HG03571 (cell line): Measurements from ENCODE around the gene IL21.

Experiments
- ATAC-seq: cut with Tn5 transposase; IDR thresholded peaks from one replicate; pipeline ENCODE4 v1.9.1; 2021; ENCODE audit not compliant: unreplicated experiment

Gene IL21

DNA sequence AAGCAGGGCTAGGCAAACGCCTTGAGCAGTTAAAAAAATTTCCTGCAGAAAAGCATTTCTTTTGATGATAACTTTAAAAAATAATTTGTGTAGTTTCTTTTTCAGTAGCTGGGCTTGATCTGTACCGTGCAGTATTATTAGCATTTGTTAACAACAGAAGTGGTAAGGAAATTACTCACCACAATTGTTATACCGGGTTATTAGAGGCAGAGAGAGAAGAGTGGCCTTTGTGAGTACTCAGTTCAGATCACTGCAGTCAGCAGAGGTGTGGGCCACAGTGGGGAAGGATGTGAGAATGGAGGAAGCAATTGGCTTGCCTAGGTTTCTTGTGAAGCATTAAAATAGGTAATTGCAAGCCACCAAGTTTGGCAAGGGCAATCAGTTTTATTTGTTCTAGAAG is 14.3 kb upstream of the IL21 start:
- ATAC-seq, result no peak

DNA sequence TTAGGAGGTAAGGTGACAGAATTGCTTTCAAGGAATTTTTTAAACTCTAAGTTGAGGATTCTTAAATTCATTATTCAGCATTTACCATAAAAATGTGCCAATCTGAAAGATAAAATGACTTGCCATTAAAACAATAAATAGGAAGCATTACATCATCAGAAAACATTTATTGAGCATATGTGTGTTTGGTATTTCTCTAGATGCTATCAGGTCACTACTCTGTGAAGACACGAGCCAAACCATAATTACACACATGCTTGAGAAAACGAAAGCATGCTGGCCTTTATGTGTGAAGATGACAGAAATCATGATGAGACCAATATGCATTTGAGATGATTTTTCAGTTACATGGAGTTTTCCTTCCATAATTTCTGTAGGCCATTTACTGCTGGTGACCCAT is 12.3 kb upstream of the IL21 start:
- no peak for ATAC-seq

DNA sequence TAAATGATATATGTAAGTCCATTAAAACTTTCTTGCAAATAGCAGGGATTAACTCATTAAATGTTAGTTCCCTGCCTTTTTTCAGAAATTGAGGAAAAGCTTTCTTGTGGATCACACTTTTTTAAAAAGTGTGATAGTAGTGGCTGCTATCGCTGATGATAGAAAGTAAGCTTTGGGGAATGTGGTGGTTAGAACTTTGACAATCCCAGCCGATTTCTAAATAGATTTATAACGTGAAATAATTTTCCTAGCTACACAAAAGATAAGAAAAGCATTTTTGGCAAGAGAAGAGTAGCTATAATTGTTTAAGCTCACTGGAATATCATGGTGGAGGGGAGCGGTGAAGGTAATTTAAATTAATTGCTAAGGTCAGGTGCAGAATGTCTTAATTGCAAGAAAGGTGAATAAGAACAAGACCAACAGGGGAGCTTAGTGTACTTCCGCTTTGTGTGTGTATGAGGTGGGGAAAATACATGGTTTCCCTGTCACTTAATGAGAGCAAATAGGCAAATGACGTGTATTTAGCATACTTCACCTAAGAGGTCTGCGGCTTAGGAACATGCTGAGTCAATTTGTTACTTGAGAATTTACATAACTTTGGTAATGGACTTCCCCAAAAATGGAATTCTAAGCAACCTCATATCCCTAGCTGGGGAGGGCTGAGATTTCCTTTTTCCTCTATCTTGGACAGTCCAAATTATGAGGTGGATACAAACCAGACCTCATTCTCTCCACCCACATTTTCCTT is 11.7 kb upstream of the IL21 start:
- ATAC-seq, result no peak

DNA sequence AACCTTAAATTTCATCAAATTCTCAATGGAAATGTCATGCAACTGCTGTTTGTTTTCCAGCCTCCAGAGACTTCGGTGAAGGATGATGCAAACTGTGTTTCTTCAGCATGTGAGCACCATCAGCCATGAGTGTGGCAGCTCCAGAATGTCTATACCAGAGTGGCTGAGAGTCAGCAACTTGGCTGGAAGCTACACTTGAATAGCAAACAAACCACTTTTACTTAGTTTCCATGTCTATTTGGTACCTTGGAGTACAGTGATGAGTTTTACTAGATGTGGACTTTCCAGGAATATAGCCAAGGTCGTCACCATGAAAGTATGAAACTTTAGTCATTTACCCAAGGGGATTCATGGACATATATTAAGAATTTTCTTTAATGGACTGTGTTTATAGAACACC is 4.3 kb upstream of the IL21 start:
- no peak for ATAC-seq

DNA sequence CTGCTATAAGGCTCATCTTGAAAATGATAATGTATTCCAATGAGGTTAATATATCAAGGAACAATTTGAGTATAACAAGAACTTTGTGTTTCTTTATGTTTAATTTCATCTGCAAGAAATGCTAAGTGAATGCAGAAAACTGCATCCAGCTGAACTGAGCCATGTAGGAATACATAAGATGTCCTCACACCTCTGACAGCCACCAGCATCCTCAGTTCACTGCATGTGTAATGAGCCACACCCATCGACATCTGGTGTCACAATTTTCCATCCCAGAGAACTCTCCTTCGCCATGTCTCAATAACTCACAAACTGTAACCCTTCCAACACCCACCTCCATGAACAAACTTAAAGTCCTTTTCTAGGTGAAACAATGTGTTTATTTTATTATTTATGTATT is 3.3 kb upstream of the IL21 start:
- ATAC-seq, result no peak

DNA sequence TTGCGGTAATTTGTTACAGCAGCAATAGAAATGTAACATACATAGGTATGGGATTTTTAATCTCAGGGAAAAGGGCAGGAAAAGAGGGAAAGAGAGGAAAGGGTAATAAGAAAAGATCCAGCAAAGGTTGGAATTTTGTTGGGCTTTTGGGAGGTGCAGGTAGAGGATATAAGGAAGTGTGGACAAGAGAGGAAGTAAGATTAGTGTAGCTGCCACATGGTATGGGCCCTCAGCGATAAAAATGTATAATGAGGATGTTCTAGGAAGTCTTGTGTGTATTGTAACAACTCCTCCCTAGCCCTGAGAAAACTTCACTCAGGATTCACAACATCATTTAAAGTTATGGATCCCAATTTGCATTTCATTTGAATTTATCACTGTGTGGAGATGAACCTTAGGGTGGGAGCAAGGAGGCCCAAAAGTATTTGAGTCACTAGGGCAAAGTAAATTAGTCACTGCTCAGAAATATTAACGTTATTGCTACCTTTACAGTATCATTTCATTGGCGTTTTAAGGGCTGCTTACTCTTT is 2.8 kb upstream of the IL21 start:
- ATAC-seq, result no peak

DNA sequence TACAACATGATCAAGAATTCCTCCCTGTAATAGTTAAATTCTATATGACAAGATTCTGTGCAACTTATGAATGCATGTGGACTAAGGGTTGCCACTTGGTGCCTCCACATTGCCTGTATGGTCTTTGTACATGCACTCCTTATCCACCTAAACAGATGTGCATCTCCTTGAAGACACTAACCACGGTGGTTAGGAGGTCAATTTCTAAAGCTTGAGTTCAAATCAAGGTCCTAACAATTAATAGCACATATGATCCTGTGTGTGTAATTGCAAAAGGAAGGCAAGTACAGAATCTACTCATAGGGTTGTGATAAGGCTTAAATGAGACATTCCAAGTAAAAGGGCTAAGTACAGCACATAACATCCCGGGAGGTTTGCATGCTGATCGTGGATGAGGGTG is 1.5 kb upstream of the IL21 start:
- no peak for ATAC-seq

DNA sequence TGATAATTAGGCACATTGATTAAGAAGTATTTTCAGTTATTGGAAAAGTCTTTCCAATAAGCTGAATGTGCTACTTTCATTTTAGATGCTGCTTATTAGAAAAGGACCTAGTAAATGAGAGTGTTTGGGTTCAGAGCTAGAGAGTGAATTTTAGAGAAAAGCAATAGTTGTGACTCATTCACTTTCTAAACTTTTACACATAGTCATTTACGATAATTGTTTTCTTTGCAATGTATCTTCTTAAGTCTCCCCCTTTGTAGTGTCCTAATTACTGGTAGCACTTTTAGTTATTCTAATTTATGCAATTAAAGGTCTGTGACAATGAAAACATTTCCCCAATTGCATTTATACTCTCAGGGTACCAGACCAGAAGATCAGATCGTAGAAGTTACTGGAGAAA is 1.3 kb downstream of the IL21 start:
- no peak for ATAC-seq

DNA sequence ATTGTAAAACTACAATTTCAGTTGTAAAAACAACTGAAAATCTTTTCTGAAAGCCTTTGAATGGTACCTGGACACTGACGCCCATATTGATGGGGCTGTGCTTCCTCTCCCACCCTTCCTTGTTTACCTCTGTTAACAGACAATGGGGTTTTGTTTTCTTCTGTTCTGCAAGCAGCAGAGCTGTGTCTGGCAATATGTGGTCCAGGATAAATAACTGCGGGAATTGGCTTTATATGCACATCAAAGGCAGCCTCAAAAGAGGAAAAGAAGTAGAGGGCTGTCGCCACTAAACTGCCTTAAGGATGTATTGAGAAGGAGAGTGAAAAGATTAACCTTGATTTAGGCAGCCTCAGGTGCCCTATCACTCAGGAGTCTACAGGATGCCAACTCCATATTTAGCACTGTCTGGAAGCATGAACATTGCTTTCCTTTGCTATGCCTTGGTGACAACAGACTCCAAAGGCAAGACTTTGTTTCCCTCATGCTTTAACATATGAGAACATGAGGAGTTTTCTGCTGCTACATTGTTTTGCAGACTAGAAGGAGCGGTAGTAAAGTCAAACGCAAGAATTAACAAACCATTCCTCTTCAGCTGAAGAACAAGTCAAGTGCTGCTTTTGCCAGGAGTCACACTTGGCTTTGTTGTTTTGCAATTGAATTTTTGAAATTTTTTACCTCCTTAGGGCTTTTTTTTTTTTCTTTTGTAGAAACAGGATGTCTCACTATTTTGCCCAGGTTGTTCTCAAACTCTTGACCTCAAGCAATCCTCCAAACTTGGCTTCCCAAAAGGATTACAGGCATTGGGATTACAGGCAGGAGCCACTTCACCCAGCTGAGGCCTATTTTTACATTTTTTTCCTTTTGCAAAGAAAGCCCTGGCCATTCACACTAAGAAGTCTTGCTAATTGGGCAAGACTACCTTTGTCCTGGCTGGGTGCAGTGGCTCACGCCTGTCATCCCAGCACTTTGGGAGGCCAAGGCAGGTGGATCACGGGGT is 3.0 kb downstream of the IL21 start:
- ATAC-seq, result no peak

DNA sequence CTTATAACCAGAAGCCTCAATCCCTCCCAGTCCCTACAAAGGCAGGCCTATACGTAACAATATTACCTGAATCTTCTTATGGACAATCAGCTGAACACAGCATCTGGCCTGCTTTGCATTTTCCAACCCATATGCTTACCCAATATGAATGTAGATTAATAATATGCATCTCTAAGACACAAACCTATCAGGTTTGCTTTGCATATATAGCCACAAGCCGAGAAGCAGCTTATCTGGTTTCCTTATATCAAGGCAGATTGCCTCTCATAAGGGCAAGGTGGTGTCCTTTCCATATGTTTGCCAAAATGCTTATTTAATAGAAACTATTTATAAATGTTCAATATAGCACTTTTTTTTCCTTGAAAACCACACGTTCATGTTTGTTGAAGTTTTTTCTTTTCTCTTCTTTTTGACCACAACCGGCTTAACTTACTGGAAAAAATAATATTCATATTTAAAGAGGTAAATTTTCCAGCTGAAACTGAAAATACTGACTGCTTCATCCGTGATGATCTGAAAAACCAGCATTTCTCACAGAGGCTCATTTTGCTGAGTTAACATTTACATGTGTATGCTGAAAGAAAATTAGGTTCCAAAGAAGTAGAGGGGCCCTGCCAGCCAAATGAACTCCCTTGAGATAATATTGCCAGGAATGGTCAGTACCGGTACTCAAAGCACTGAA is 3.8 kb downstream of the IL21 start:
- ATAC-seq, result no peak

DNA sequence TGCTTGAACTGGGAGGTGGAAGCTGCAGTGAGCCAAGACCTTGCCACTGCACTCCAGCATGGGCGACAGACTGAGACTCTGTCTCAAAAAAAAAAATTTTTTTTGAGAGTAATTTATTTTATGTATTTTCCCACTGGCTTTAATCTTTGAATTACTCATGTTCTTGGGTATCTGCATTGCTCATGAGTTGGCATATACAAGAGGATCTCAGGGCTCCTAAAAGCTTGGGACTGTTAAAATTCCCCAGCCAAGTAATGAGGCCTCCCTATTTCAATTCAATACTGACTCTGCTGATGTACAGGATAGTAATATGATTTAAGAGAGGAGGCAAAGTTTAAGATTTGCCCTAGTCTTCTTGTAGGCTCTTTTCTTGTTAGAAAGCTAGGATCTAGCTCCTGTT is 6.2 kb downstream of the IL21 start:
- ATAC-seq, result no peak

DNA sequence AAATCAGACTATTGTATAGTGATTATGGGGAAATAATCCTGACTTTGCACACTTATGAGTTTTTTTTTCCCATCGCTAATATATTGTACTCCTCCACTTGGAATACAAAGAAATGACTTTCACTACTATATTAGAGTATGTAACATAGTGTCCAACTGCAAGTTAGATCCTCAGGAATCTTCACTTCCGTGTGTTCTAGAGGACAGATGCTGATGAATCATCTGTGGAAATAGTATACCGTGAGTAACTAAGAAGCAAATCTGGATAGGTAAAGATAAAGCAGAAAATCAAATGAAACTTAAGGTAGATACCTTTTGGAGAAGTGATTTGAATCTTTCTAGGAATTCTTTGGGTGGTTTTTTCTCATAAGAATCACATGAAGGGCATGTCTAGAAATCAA is 8.3 kb downstream of the IL21 start:
- ATAC-seq, result no peak

DNA sequence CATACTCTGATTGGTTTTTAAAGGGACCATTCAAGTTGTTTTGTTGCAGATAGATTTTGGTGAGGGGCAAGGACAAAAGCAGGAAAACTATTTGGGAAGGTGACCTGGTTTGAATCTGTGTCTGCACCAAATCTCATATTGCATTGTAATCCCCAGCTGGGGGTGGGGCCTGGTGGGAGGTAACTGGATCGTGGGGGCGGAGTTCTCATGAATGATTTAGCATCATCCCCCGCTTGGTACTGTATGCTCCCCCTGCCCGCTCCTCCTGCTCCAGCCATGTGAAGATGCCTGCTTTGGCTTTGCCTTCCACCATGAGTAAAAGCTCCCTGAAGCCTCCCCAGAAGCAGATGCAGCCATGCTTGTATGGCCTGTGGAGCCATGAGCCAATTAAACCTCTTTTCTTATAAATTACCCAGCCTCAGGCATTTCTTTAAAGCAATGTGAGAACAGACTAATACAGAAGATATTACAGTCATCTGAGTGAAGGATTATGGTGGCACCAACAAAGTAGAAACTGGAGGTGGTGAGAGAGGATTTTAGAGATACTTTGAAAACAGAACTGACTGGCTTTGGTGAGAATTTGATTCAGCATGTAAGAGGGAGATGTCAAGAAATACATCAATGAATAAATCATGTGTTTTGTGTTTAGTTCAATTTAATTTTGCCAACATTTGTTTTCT is 14.4 kb downstream of the IL21 start:
- ATAC-seq, result no peak

DNA sequence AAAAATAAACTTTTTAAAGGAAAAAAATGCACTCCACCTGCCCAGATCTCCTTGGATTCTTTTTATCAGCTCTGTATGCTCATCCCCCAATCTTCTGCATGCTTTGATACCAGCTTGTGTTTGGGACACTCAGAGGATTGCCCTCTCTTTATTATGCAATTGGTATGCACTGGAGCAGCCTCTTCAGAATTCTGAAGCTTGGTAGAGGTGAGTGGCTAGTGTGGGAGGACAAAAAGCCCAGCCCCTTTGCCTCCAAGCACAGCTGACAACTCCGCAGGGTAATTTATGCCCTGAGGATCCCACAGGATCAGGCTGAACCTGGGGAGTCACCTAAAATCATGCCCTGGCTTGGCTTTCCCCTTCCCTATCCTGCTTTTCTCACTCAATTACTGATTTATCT is 16.7 kb downstream of the IL21 start:
- ATAC-seq, result no peak

DNA sequence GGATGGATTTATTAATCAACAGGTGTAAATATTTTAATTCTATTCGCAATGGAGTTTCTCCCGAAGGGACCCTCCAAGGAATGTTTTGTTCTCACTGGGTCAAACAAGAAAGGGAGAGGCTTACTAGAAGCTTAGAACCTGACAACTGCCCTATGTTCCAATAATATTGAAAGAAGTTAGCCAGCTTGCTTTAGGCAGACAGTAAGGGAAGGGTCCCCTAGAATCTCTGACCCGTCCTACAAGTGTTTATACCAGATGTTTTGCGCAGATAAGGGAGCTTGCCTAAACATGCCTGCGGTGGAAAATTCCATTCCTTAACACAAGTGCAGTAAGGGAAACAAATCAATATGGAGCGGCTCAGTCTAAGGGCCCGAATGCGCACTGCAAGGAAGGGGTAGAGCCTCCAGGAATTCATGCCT is 17.7 kb downstream of the IL21 start:
- no peak for ATAC-seq

DNA sequence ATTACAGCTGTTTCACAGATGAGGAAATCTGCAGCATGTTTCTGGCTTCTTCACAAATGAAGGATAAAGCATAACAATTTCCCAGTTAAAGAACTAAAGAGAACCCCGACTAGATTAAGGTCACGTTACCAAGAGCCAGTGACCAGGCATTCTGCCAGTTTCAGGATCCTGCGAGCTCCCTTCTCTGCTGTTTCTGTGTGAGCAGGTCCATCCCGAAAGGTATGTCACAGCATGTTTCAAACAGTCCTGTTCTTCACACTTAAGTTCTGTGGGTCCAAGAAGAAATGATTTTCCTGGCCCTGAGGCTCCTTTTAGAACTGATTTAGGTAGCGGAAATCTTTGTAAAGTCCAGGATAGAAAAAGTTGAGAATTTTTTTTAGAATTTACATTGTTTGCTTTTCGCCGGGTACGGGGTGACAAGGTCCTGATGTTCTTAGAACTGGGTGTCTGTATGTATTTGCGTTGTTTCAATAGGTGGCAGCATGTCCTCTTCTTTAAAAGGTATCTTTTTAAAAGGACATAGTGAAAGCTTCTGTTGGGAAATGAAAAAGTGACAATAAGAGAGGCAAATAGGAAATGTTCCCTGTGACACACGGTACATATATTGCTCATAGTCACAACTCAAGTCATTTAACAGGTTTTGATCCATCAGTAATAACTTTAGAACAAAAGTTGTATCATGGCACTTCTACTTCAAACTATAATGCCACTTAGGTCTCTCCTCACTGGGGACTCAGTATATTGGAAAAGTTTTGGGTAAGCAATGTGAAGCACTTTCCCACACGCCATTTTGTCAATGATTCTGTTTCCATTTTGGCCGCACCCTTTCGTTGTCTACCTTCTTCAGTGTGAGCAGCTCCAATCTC is 18.4 kb downstream of the IL21 start:
- ATAC-seq, result no peak

DNA sequence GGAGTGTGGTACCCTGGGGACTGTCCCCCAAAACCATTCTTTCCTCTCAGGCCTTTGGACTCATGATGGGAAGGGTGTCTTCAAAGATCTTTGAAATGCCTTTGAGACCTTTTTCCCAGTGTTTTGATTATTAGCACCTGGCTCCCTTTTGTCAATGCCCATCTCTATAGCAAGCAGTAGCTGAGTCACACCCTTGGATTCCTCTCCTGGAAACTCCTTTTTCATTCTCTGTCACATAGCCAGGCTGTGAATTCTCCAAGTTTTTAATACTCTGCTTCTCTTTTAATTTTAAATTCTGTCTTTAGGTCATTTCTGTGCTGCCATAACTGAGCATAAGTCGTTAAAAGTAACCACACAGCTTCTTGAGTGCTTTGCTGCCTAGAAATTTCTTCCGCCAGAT is 29.7 kb downstream of the IL21 start:
- no peak for ATAC-seq

DNA sequence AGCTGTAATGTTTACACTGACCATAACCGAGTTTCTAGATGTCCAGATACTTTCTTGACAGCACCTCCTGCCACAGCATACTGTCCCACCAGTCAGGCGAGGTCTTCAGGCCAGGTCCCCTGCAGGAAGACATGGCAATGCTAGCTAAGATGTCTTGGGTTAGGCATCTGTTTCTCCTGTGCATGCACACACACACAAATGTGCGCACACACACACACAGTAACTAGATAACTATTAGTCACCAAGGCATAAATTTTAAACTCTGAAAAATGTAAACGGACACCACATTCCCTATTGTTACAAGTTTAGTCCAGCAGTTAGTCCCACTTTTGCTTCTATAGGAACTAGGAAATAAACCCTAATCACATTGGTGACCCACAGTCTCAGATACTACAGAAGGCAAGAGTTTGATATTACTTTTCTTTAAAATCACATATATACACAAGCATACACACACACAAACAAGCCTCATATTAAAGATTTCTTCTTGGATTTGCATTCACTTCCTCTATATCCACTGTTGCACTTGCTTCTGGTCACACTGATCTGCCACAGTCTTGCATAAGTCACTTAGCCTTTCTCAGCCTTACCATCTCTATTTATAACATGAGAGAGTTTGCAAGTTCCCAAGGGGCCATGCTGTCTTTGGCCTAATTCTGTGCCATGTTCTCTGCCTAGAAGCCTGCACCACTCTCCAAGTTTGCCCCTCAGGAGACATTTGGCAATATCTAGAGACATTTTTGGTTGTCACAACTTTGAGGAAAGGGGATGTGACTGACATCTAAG is 32.2 kb downstream of the IL21 start:
- no peak for ATAC-seq

DNA sequence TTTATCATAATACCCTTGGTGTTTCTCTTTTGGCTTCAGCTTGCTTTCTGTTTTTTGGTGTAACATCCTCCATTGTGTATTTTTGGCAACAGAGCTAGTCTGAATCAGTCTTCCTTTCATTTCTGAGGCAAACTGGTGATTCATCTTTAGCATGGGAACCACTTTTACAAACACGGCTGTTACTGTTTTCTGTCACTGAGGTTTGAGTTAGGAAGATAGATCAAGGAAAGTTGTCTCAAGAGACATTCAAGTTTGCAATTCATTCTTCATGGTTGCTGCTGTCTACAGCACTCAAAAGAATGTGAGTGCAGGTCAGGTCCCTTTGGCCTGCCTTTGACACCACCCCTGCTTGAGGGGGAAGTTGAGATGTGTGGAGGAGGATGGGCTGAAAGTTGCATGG is 36.3 kb downstream of the IL21 start:
- ATAC-seq, result no peak
